Sigmoid colon (tissue), 3 donors: ENCODE data around the gene RAPGEF2.

Experiments used
- POLR2A ChIP-seq, 2 donors: fragments of 450-650 bp; IDR thresholded peaks; one replicate each; pipeline ENCODE4 v1.6.1; 2016; ENCODE audit warnings: antibody characterized with exemption in 2 of 2, mild to moderate bottlenecking in 2 of 2, moderate library complexity in 2 of 2
- TF ChIP-seq, protein P1 (sequence below), 4 experiments: fragments of 450-650 bp in 3 of 4; fragments of 200-600 bp in 1 of 4; IDR thresholded peaks; one replicate each; pipeline ENCODE4 v1.5.1; 2016 to 2019; ENCODE audit warnings: antibody characterized with exemption in 4 of 4, mild to moderate bottlenecking in 3 of 4, moderate library complexity in 2 of 4

DNA sequence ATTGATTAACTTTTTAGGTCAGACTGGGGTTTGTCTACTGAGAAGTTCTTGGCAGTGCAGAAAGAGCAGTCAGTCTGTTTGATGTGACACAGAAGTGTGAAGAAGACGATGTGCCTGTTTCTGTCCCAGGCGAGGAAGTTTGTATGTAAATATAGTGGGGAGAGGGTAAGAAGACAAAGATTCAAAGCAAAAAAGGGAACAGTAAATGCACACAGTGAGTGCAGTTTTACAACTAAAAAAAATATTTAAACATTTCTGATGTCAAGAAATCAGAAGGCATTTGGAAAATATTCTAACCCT is 264.9 kb downstream of the RAPGEF2 start:
- TF ChIP-seq, protein P1, sequence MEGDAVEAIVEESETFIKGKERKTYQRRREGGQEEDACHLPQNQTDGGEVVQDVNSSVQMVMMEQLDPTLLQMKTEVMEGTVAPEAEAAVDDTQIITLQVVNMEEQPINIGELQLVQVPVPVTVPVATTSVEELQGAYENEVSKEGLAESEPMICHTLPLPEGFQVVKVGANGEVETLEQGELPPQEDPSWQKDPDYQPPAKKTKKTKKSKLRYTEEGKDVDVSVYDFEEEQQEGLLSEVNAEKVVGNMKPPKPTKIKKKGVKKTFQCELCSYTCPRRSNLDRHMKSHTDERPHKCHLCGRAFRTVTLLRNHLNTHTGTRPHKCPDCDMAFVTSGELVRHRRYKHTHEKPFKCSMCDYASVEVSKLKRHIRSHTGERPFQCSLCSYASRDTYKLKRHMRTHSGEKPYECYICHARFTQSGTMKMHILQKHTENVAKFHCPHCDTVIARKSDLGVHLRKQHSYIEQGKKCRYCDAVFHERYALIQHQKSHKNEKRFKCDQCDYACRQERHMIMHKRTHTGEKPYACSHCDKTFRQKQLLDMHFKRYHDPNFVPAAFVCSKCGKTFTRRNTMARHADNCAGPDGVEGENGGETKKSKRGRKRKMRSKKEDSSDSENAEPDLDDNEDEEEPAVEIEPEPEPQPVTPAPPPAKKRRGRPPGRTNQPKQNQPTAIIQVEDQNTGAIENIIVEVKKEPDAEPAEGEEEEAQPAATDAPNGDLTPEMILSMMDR (IDR thresholded peaks at IDR 0.05), result no peak
- no peak for TF ChIP-seq POLR2A (IDR thresholded peaks at IDR 0.05)
